ENCODE data around the gene BAG2. TPM values are rescaled to one million over a fixed set of nuclear protein-coding genes. Genes with fewer than 3 reads are reported as not detected.

BAG2 gene
- total RNA-seq, 1 donor, result 17.7 TPM

GRCh38 chr6:57221191-57221935 is 49.2 kb downstream of the BAG2 start:
- peak; percentile 24 for TF ChIP-seq CTCF (IDR thresholded peaks at IDR 0.05; ENCODE audit: extremely low read depth, low read depth, low read length)
- Histone ChIP-seq H2AFZ (ENCODE audit: low read length) (peak overlapping the region; percentile 87), H3K4me3 (ENCODE audit: insufficient read depth, low read length) (peak overlapping the region; percentile 93), H3K4me1 (ENCODE audit: insufficient read depth, low read length) (peaks cover 36% of the 10 kb centered on the region), H3K36me3 (ENCODE audit: insufficient read depth, low read length) (no peaks in the 10 kb centered on the region), H3K27me3 (ENCODE audit: insufficient read depth, low read length) (no peaks in the 10 kb centered on the region), H4K20me1 (ENCODE audit: insufficient read depth, low read length) (peaks cover 3% of the 10 kb centered on the region), H3K9me3 (ENCODE audit: low read depth, low read length) (no peaks in the 10 kb centered on the region), H3K27ac (ENCODE audit: low read depth, low read length) (peak overlapping the region; percentile 94), H3K79me2 (ENCODE audit: insufficient read depth, low read length) (peaks cover 63% of the 10 kb centered on the region), H3K4me2 (ENCODE audit: insufficient read depth, low read length) (peak overlapping the region; percentile 98)
- DNase-seq (ENCODE audit: insufficient read length, low spot score, missing footprints), result peak; percentile 76

GRCh38 chr6:57221936-57222742 is 50.0 kb downstream of the BAG2 start, which contains the start of gene RAB23:
RAB23 (minus strand) TSS chr6:57222307; CDS start chr6:57210380, 11,927 bp downstream.
- no peak for TF ChIP-seq CTCF (IDR thresholded peaks at IDR 0.05; ENCODE audit: extremely low read depth, low read depth, low read length)

GRCh38 chr6:57222743-57223077 is 50.6 kb downstream of the BAG2 start:
- Histone ChIP-seq H3K4me3 (ENCODE audit: insufficient read depth, low read length) (peak overlapping the region; percentile 93), H3K4me1 (ENCODE audit: insufficient read depth, low read length) (peaks cover 25% of the 10 kb centered on the region), H3K27me3 (ENCODE audit: insufficient read depth, low read length) (no peaks in the 10 kb centered on the region), H3K79me2 (ENCODE audit: insufficient read depth, low read length) (peaks cover 50% of the 10 kb centered on the region), H4K20me1 (ENCODE audit: insufficient read depth, low read length) (no peaks in the 10 kb centered on the region), H3K27ac (ENCODE audit: low read depth, low read length) (peak overlapping the region; percentile 94), H3K36me3 (ENCODE audit: insufficient read depth, low read length) (no peaks in the 10 kb centered on the region), H3K9me3 (ENCODE audit: low read depth, low read length) (no peaks in the 10 kb centered on the region), H2AFZ (ENCODE audit: low read length) (peak overlapping the region; percentile 90), H3K4me2 (ENCODE audit: insufficient read depth, low read length) (peak overlapping the region; percentile 98)
- no peak for TF ChIP-seq CTCF (IDR thresholded peaks at IDR 0.05; ENCODE audit: extremely low read depth, low read depth, low read length)
- no peak for DNase-seq (ENCODE audit: insufficient read length, low spot score, missing footprints)

More at GRCh38 chr6:57221936-57222742, 50.0 kb downstream of the BAG2 start, which contains the start of gene RAB23:
- Histone ChIP-seq H2AFZ (ENCODE audit: low read length) (peak within 1 kb of the TSS; percentile 90), H3K4me3 (ENCODE audit: insufficient read depth, low read length) (peak within 1 kb of the TSS; percentile 93), H3K36me3 (ENCODE audit: insufficient read depth, low read length) (no peaks in the 10 kb centered on the region), H4K20me1 (ENCODE audit: insufficient read depth, low read length) (no peaks in the 10 kb centered on the region), H3K79me2 (ENCODE audit: insufficient read depth, low read length) (peaks cover 56% of the 10 kb centered on the region), H3K4me2 (ENCODE audit: insufficient read depth, low read length) (peak within 1 kb of the TSS; percentile 98), H3K27me3 (ENCODE audit: insufficient read depth, low read length) (no peaks in the 10 kb centered on the region), H3K4me1 (ENCODE audit: insufficient read depth, low read length) (peaks cover 29% of the 10 kb centered on the region), H3K9me3 (ENCODE audit: low read depth, low read length) (no peaks in the 10 kb centered on the region), H3K27ac (ENCODE audit: low read depth, low read length) (peak within 1 kb of the TSS; percentile 94)
- DNase-seq (ENCODE audit: insufficient read length, low spot score, missing footprints), result peak; percentile 93

Data from osteoblast (primary cell).